ENCODE results near the gene HLA-DMB.

HLA-DMB gene

DNA sequence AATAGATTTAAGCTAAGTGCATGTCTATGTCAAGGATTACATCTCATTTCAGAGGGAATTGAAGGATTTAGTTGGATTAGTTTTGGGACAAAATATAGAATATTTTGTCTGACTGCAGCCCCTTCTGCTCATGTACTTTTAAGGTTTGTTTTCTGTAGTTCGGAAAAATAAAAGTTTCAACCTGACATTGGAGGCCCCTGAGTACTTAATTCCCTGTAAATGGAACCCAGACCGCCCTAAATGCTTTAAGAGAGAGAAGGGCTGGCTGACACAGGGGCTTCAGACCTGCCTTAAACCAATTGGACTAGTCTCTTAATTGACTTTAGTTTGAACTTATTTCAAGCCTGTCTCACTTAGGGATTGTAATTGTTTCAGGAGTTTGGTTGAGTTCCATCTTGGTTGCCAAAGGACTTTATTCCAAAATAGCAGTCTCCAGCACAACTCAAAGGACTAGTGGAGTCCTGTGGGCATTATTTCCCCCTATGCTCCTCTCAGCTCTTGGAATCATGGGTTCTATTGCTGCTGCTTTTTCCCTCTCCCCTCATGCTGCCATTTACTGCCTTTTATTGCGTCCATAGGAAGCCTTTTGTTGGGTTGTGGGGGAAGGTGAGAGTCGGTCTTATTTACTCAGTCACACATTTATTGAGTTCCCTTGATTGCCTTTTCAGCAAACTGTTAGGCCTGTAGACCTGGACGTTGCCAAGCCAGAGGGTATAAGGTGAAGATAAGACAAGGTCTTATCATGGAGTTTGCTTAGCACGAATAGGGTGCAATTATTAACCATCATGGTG, 42.1 kb upstream of the HLA-DMB start:
- peaks cover 50% of the 10 kb centered on the region for H3K36me3 ChIP-seq
- no peak overlapping the region for H3K27ac ChIP-seq
- TF ChIP-seq, protein P1, sequence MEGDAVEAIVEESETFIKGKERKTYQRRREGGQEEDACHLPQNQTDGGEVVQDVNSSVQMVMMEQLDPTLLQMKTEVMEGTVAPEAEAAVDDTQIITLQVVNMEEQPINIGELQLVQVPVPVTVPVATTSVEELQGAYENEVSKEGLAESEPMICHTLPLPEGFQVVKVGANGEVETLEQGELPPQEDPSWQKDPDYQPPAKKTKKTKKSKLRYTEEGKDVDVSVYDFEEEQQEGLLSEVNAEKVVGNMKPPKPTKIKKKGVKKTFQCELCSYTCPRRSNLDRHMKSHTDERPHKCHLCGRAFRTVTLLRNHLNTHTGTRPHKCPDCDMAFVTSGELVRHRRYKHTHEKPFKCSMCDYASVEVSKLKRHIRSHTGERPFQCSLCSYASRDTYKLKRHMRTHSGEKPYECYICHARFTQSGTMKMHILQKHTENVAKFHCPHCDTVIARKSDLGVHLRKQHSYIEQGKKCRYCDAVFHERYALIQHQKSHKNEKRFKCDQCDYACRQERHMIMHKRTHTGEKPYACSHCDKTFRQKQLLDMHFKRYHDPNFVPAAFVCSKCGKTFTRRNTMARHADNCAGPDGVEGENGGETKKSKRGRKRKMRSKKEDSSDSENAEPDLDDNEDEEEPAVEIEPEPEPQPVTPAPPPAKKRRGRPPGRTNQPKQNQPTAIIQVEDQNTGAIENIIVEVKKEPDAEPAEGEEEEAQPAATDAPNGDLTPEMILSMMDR (IDR thresholded peaks at IDR 0.05; ENCODE audit: low read depth, low read length) = no peak
- no peak for DNase-seq
- H3K4me3 ChIP-seq (ENCODE audit: low read depth, low read length) = no peak overlapping the region
- H3K27me3 ChIP-seq (ENCODE audit: insufficient read depth, low read depth, severe bottlenecking) = no peaks in the 10 kb centered on the region
- H3K9me3 ChIP-seq (ENCODE audit: severe bottlenecking) = no peaks in the 10 kb centered on the region

DNA sequence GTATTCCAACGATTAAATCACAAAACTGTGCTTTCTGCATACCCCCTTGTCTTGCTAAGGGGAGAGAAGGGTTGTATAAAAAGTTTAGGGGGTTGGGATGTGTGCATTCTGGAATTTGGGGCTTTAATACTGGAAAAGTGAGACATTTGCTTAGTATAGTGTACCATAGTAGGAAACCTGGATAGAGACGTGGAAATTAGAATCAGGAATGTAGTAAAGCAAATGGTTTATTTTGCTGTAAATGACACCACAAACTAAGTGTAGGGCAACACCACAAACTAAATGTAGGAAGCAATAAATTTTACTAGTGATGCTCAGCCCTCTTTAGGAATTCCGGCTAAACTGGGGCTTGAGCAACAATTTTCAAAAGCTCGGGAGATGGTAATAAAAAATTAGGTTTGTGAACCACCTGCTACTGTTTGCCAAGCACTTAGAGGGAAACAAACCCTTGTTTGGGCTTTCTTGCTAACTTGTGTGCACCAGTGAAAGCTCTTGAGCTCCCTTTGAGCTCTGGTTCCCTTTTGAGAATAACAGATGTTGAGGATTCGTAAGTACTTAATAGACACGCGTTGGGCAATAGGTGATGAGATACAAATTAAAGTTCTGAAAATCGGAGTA, 41.4 kb upstream of the HLA-DMB start:
- Histone ChIP-seq H3K9me3 (ENCODE audit: severe bottlenecking) (no peaks in the 10 kb centered on the region), H3K4me3 (ENCODE audit: low read depth, low read length) (no peak overlapping the region), H3K36me3 (peaks cover 57% of the 10 kb centered on the region), H3K27ac (no peak overlapping the region), H3K27me3 (ENCODE audit: insufficient read depth, low read depth, severe bottlenecking) (no peaks in the 10 kb centered on the region)
- no peak for DNase-seq
- TF ChIP-seq, protein P1 (IDR thresholded peaks at IDR 0.05; ENCODE audit: low read depth, low read length) = no peak

DNA sequence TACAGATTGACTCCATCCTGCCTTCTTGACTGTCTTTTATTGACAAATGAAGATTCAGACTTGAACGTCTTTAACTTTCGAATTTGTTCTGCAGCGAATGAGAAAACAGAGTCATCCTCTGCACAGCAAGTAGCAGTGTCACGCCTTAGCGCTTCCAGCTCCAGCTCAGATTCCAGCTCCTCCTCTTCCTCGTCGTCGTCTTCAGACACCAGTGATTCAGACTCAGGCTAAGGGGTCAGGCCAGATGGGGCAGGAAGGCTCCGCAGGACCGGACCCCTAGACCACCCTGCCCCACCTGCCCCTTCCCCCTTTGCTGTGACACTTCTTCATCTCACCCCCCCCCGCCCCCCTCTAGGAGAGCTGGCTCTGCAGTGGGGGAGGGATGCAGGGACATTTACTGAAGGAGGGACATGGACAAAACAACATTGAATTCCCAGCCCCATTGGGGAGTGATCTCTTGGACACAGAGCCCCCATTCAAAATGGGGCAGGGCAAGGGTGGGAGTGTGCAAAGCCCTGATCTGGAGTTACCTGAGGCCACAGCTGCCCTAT, 39.7 kb upstream of the HLA-DMB start:
- H3K36me3 ChIP-seq = peaks cover 73% of the 10 kb centered on the region
- H3K27me3 ChIP-seq (ENCODE audit: insufficient read depth, low read depth, severe bottlenecking) = no peaks in the 10 kb centered on the region
- no peak for DNase-seq
- TF ChIP-seq, protein P1 (IDR thresholded peaks at IDR 0.05; ENCODE audit: low read depth, low read length) = no peak
- no peaks in the 10 kb centered on the region for H3K9me3 ChIP-seq (ENCODE audit: severe bottlenecking)
- H3K27ac ChIP-seq = no peak overlapping the region
- H3K4me3 ChIP-seq (ENCODE audit: low read depth, low read length) = no peak overlapping the region

DNA sequence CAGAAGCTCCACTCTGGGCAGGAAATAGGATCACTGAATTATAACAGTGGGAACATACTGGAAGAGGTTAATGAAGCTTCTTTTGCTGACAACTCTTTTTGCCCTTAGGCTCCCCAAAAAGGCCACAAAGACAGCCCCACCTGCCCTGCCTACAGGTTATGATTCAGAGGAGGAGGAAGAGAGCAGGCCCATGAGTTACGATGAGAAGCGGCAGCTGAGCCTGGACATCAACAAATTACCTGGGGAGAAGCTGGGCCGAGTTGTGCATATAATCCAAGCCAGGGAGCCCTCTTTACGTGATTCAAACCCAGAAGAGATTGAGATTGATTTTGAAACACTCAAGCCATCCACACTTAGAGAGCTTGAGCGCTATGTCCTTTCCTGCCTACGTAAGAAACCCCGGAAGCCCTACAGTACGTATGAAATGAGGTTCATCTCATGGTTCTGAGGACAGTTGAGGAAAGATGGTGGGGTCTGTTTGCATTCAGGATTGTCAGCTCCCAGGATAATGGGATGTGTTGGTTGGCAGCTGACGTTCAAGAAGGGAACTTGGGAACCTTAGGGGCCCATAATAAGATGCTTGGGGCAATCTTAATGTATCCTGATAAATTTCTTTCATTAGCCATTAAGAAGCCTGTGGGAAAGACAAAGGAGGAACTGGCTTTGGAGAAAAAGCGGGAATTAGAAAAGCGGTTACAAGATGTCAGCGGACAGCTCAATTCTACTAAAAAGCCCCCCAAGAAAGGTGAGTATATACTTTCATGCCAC, 39.1 kb upstream of the HLA-DMB start:
- no peak for DNase-seq
- H3K4me3 ChIP-seq (ENCODE audit: low read depth, low read length) = no peak overlapping the region
- H3K27ac ChIP-seq = no peak overlapping the region
- no peaks in the 10 kb centered on the region for H3K27me3 ChIP-seq (ENCODE audit: insufficient read depth, low read depth, severe bottlenecking)
- no peaks in the 10 kb centered on the region for H3K9me3 ChIP-seq (ENCODE audit: severe bottlenecking)
- peaks cover 80% of the 10 kb centered on the region for H3K36me3 ChIP-seq
- TF ChIP-seq, protein P1 (IDR thresholded peaks at IDR 0.05; ENCODE audit: low read depth, low read length) = no peak

DNA sequence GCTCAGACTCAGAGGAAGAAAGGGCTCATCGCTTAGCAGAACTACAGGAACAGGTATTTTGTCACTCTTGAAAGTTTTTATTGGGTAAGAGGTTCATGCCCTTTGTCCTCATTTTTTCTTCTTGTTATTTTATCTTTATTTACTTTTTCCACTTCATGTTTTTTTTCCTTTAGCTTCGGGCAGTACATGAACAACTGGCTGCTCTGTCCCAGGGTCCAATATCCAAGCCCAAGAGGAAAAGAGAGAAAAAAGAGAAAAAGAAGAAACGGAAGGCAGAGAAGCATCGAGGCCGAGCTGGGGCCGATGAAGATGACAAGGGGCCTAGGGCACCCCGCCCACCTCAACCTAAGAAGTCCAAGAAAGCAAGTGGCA, 37.1 kb upstream of the HLA-DMB start:
- peaks cover 99% of the 10 kb centered on the region for H3K36me3 ChIP-seq

More for the DNA sequence above, 37.1 kb upstream of the HLA-DMB start:
- no peak overlapping the region for H3K4me3 ChIP-seq (ENCODE audit: low read depth, low read length)
- no peak for DNase-seq
- H3K27me3 ChIP-seq (ENCODE audit: insufficient read depth, low read depth, severe bottlenecking) = no peaks in the 10 kb centered on the region
- TF ChIP-seq, protein P1 (IDR thresholded peaks at IDR 0.05; ENCODE audit: low read depth, low read length) = no peak
- H3K9me3 ChIP-seq (ENCODE audit: severe bottlenecking) = no peaks in the 10 kb centered on the region
- no peak overlapping the region for H3K27ac ChIP-seq

Data from WERI-Rb-1 (cell line).